Upper lobe of left lung (tissue), 6 donors: ENCODE measurements around the gene MOXD1. TPM values are rescaled to one million over a fixed set of nuclear protein-coding genes. Genes with fewer than 3 reads are reported as not detected.

Source experiments
- ATAC-seq, 2 donors: fragments of 200-7000 bp; cut with Tn5 transposase; one replicate each; pipeline ENCODE4 v1.9.1; 2022; ENCODE audit warnings: mild to moderate bottlenecking in 2 of 2, moderate library complexity in 2 of 2; ENCODE audit not compliant: low FRiP score in 2 of 2
- DNase-seq, 2 donors: peaks; one replicate each; pipeline ENCODE4 v3.0.0-alpha.2; 2019 to 2020
- H3K27ac ChIP-seq, 4 donors: fragments of 200-600 bp; sonication (generic); one replicate each; pipeline ENCODE4 v1.5.1; 2016 to 2019
- H3K27me3 ChIP-seq, 4 donors: fragments of 200-600 bp; sonication (generic); one replicate each; pipeline ENCODE4 v1.5.1; 2017 to 2019
- H3K36me3 ChIP-seq, 4 donors: fragments of 200-600 bp; sonication (generic); one replicate each; pipeline ENCODE4 v1.5.1; 2016 to 2019
- H3K4me1 ChIP-seq, 4 donors: fragments of 200-600 bp; sonication (generic); one replicate each; pipeline ENCODE4 v1.5.1; 2018 to 2019
- H3K4me3 ChIP-seq, 4 donors: fragments of 200-600 bp; sonication (generic); one replicate each; pipeline ENCODE4 v1.5.1; 2017 to 2019; ENCODE audit warnings: mild to moderate bottlenecking in 2 of 4, moderate library complexity in 1 of 4
- H3K9me3 ChIP-seq, 4 donors: fragments of 200-600 bp; sonication (generic); one replicate each; pipeline ENCODE4 v1.5.1; 2018 to 2019
- EP300 ChIP-seq, 4 donors: sonication (generic); formaldehyde crosslinking; IDR thresholded peaks; one replicate each; pipeline ENCODE4 v1.5.1; 2017; ENCODE audit warnings: antibody characterized with exemption in 4 of 4, control low read depth in 2 of 4
- POLR2A ChIP-seq, 4 donors: fragments of 450-650 bp; IDR thresholded peaks; one replicate each; pipeline ENCODE4 v1.5.1; 2016 to 2017; ENCODE audit warnings: antibody characterized with exemption in 4 of 4, mild to moderate bottlenecking in 2 of 4
- POLR2AphosphoS5 ChIP-seq, 2 donors: sonication (generic); formaldehyde crosslinking; IDR thresholded peaks; one replicate each; pipeline ENCODE4 v1.5.1; 2017; ENCODE audit warnings: antibody characterized with exemption in 2 of 2
- WGBS, 2 donors: methylation state at CpG; one replicate each; pipeline ENCODE4 v1.1.5; 2017 to 2018; 5-methylcytosine and 5-hydroxymethylcytosine counted together
- total RNA-seq, 6 donors: library from RNA; depleted of rRNA in 4 of 6; stranded (reverse); fragments of >200 nt in 4 of 6; gene quantifications; one replicate each; pipeline versions ENCODE4 v1.1.0 to v1.2.1, GENCODE V29; 2016 to 2021
- TF ChIP-seq, protein P1 (sequence below), 6 experiments: fragments of 450-650 bp in 4 of 6; fragments of 200-600 bp in 2 of 6; sonication (generic) in 2 of 6; IDR thresholded peaks; one replicate each; pipeline ENCODE4 v1.5.1; 2016 to 2019; ENCODE audit warnings: antibody characterized with exemption in 6 of 6
- donor health status: DM: no; HTN: no; CAD: no; lungs with moderate emphysema.
- donor health status: DM: no; HTN: yes; CAD: no; lungs with severe emphysema.

The MOXD1 gene
- total RNA-seq, 6 donors from 2014 or later: 3.5 to 24.4 (median 11.0) TPM

DNA sequence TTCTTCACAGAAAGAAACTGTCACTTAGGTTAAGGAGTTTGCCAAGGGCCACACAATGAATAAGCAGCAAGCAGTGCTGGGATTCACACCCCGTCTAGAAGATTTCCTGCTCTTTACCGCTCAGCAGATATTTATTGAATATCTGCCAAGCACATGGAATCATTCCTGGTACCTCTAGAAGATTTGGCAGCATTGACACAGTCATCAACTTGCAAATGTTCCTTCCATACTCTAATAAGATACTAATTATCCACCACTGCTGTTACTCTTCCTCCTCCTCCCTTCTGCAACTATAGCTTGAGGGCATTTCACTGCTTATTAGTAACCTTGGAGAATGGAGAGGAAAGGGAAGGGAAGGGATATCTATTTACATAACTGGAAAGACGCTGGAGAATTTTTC, 13.0 kb downstream of the MOXD1 start:
- Histone ChIP-seq H3K27ac (no peak overlapping the region), H3K36me3 (no peaks in the 10 kb centered on the region), H3K4me1 (no peaks in the 10 kb centered on the region), H3K4me3 (no peak overlapping the region), H3K9me3 (no peaks in the 10 kb centered on the region), H3K27me3 (no peaks in the 10 kb centered on the region)
- ATAC-seq (no peak), DNase-seq (no peak)
- TF ChIP-seq, protein P1, sequence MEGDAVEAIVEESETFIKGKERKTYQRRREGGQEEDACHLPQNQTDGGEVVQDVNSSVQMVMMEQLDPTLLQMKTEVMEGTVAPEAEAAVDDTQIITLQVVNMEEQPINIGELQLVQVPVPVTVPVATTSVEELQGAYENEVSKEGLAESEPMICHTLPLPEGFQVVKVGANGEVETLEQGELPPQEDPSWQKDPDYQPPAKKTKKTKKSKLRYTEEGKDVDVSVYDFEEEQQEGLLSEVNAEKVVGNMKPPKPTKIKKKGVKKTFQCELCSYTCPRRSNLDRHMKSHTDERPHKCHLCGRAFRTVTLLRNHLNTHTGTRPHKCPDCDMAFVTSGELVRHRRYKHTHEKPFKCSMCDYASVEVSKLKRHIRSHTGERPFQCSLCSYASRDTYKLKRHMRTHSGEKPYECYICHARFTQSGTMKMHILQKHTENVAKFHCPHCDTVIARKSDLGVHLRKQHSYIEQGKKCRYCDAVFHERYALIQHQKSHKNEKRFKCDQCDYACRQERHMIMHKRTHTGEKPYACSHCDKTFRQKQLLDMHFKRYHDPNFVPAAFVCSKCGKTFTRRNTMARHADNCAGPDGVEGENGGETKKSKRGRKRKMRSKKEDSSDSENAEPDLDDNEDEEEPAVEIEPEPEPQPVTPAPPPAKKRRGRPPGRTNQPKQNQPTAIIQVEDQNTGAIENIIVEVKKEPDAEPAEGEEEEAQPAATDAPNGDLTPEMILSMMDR (IDR thresholded peaks at IDR 0.05): no peak
- no peak for TF ChIP-seq POLR2AphosphoS5 (IDR thresholded peaks at IDR 0.05)
- no peak for TF ChIP-seq POLR2A (IDR thresholded peaks at IDR 0.05)
- no peak for TF ChIP-seq EP300 (IDR thresholded peaks at IDR 0.05)
- 37 to 42% methylated on average over 3 of the region's 3 CpGs for WGBS, 2 donors

DNA sequence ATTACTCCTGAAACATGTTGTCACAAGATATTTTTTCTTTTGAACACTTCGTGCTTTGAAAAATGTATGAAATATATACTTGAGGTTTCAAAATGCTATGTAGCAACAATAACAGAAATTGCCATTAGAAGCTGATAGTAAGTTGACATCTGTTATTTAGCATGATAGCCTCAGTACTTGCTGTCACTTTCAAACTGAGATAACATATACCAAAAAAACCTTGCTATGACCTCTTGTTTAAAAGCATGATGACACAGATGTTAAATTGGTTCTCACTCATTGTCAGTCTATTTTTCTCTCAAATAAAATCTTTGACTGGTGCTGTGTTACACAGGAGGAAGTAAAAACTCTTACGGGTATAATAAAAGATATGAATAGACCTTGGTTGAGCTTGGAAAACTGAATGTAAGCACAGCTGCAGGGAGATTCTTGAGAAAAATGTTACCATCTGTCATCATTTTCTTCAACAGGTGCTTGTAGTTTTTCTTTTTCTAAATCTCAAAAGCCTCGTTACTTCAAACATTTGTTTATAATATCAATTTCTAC, 18.6 kb downstream of the MOXD1 start:
- WGBS, 2 donors: 51 to 52% methylated on average over 3 of the region's 3 CpGs
- Histone ChIP-seq H3K4me1 (no peaks in the 10 kb centered on the region), H3K27ac (no peak overlapping the region), H3K4me3 (no peak overlapping the region), H3K27me3 (no peaks in the 10 kb centered on the region), H3K36me3 (no peaks in the 10 kb centered on the region), H3K9me3 (no peaks in the 10 kb centered on the region)
- TF ChIP-seq POLR2AphosphoS5 (IDR thresholded peaks at IDR 0.05): no peak
- TF ChIP-seq, protein P1 (IDR thresholded peaks at IDR 0.05): no peak
- TF ChIP-seq POLR2A (IDR thresholded peaks at IDR 0.05): no peak
- no peak for TF ChIP-seq EP300 (IDR thresholded peaks at IDR 0.05)
- ATAC-seq (no peak), DNase-seq (no peak)

DNA sequence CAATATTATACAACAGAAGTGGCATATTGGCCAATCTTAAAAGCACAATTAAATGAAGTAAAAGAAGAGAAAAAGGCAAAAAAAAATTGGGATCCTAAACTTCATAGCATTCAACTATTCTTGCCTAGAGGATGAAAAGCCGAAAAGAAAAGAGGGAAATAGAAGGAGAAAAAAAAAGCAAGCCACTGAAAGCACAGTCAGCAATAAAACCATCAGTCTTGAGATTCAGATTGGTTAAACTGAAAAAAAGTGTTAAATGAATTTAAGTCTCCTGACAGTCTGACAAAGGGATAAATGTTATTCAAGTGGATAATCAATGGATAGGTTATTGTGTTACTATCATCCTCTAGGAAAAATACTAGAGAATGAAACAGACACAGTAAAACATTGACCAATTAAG, 19.9 kb downstream of the MOXD1 start:
- no peak overlapping the region for H3K4me3 ChIP-seq
- H3K4me1 ChIP-seq: no peaks in the 10 kb centered on the region
- no peak overlapping the region for H3K27ac ChIP-seq
- WGBS, 2 donors: 75 to 76% methylated on average over 1 of the region's 1 CpG
- no peaks in the 10 kb centered on the region for H3K27me3 ChIP-seq
- DNase-seq: no peak
- no peak for TF ChIP-seq POLR2A (IDR thresholded peaks at IDR 0.05)
- no peak for TF ChIP-seq POLR2AphosphoS5 (IDR thresholded peaks at IDR 0.05)
- no peak for TF ChIP-seq EP300 (IDR thresholded peaks at IDR 0.05)
- TF ChIP-seq, protein P1 (IDR thresholded peaks at IDR 0.05): no peak
- H3K36me3 ChIP-seq: no peaks in the 10 kb centered on the region
- no peaks in the 10 kb centered on the region for H3K9me3 ChIP-seq
- no peak for ATAC-seq

DNA sequence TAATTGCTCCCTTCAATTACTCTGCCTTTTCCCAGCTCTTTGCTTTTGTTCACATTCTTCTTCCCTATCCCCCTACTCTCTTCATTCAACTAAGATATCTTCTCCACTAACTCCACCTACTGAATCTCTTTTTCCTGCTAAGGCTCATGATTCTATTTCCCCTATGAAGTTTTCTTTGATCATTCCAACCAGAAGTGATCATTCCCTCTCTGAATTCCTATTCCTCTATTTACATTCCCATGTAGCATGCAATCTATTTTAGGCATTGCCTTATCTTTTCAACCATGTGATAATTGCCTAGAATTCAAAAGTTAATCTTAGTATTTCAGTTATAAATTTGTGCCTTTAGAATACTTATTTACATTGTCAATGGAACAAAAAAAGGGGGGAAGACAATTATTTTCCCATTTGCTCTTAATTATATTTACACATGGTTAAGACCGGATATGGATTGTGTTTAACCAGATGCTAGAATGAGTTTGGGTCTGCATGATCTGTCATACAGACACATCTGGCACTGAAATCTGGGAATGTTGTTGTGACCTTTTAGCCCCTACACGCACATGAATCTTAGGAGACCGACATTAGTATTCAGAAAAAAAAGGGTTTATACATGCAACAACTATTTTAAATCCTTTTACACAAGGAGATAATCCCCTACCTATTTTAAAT, 20.8 kb downstream of the MOXD1 start:
- 64 to 82% methylated on average over 3 of the region's 3 CpGs for WGBS, 2 donors
- Histone ChIP-seq H3K27me3 (no peaks in the 10 kb centered on the region), H3K36me3 (no peaks in the 10 kb centered on the region), H3K9me3 (no peaks in the 10 kb centered on the region), H3K27ac (no peak overlapping the region), H3K4me3 (no peak overlapping the region), H3K4me1 (no peaks in the 10 kb centered on the region)
- DNase-seq (no peak), ATAC-seq (no peak)
- TF ChIP-seq EP300 (IDR thresholded peaks at IDR 0.05) (no peak), POLR2AphosphoS5 (IDR thresholded peaks at IDR 0.05) (no peak), POLR2A (IDR thresholded peaks at IDR 0.05) (no peak)
- TF ChIP-seq, protein P1 (IDR thresholded peaks at IDR 0.05): no peak

DNA sequence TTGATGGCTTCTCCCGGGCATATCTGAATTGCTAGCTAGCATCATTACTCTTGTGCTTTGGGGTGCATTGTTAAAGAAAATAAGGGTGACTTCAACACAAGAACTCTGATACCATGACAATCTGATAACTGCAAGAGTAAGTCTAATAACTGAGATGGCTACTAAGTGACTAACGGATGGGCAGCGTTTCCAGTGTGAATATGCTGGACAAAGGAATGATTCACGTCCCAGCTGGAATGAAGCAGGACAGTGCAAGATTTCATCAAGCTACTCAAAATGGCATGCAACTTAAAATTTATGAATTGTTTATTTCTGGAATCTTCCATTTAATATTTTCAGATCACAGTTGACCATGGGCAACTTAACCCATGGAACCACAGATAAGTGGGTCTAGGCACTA, 31.7 kb downstream of the MOXD1 start:
- TF ChIP-seq POLR2A (IDR thresholded peaks at IDR 0.05): no peak
- no peak for TF ChIP-seq POLR2AphosphoS5 (IDR thresholded peaks at IDR 0.05)
- no peak for TF ChIP-seq EP300 (IDR thresholded peaks at IDR 0.05)
- TF ChIP-seq, protein P1 (IDR thresholded peaks at IDR 0.05): no peak
- no peak for DNase-seq
- ATAC-seq: peak in 1 of 2 donors; percentile 69
- Histone ChIP-seq H3K36me3 (no peaks in the 10 kb centered on the region), H3K4me1 (no peaks in the 10 kb centered on the region), H3K4me3 (no peak overlapping the region), H3K27me3 (no peaks in the 10 kb centered on the region), H3K9me3 (no peaks in the 10 kb centered on the region), H3K27ac (no peak overlapping the region)
- 75 to 80% methylated on average over 4 of the region's 4 CpGs for WGBS, 2 donors
